ENCODE measurements around the gene C19orf38. TPM values are rescaled to one million over a fixed set of nuclear protein-coding genes. Genes with fewer than 3 reads are reported as not detected.

C19orf38 gene
- total RNA-seq, 1 experiment from 2014 or later, result not detected

DNA sequence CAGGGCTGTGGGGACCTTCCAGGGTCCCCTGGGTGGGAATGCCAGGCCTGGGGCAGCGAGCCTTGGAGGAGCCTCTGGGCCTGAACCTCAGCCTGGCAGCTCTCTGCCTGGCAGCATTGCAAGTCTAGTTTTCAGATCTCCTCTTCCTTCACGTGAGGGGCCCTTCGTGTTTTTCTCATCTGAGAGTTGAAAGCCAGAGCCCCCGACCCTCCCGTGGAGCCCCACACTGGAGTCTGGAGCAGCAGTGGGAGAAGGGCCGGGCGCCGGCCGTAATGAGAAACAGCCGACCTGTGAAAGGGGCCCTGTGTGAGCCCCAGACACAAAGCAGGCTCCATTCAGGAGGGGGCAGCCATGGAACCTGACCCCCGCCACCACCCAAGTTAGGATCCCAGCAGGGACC is 31.5 kb upstream of the C19orf38 start:
- Histone ChIP-seq H3K36me3 (peaks cover 10% of the 10 kb centered on the region), H3K4me1 (no peaks in the 10 kb centered on the region), H3K27me3 (no peaks in the 10 kb centered on the region), H3K9me3 (replicated peaks) (no peaks in the 10 kb centered on the region), H3K4me3 (no peak overlapping the region), H3K27ac (no peak overlapping the region)
- no peak for DNase-seq

DNA sequence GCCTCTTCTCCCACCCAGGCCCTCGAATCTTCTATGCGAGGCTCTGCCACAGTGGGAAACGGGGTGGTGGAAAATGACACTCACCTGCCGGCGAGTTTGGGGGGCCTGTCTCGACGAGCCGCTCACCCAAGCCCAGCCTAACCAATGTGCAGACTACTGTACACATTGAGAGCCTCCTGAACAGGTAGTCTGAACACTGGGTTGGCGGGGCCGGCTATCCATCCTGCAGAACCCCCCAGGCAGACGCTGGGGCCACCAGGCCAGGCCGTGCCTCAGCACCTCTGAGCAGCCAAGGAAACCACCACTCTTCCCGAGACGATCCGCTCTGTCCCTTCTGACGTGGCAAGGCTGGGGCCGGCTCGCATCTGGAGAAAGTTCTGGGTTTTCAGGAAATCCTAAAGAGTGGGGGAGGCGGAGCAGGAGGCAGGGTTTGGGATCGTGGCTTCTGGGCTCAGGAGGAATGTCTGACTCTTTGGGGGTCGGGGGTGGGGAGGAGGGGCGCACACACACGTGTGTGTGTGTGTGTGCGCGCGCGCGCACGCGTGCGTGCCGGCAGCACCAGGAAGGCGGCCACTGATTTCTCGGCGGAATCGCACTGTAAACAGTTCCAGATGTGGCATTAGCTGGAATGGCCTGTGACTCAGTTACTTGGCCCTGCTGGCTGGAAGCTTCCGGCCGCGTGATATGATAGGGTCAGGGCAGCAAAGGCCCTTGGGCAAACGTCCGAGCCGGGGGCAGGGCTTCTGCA is 30.8 kb upstream of the C19orf38 start:
- H3K4me3 ChIP-seq, result no peak overlapping the region
- no peak for DNase-seq

DNA sequence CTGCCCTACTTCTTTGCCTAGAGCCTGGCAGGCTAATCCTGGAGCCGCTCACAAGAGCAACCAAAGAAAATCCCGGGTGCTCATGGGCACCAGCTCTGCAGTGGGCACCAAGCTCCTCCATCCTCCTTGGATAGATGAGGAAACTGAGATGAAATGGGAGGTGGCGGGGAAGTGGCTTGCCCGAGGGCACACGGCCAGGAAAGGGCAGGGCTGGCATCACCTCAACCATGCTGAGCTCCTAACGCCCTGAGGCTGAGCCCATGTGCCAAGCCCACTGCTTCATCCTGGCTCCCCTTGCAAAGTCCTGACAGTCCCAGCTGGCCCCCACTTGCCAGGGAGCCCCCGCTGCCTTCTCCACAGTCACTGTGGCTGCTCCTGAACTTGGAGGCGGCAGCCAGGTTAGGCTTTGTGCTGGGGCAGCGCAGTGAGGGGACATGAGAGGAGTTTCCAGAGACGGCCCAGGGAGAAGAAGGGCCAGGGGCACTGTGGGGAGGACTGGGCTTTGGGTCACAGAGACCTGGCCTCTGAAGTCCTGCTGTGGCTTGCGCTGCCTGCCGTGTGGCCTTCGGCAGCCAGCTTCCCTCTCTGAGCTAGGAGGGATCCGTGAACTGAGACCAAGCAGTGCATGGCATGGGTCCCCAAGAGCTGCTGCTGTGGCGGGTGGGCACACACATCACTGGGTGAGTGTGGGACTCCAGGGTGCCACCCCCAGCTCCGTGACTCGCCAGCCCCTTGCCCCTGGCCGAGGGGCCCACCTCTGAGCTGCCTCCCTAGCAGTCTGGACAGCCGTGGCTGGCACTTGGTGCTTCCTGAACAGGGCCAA is 29.7 kb upstream of the C19orf38 start:
- H3K27ac ChIP-seq, result no peak overlapping the region
- no peak overlapping the region for H3K4me3 ChIP-seq
- no peaks in the 10 kb centered on the region for H3K27me3 ChIP-seq
- DNase-seq, result no peak
- peaks cover 10% of the 10 kb centered on the region for H3K36me3 ChIP-seq
- H3K9me3 ChIP-seq (replicated peaks), result no peaks in the 10 kb centered on the region
- no peaks in the 10 kb centered on the region for H3K4me1 ChIP-seq

More for the DNA sequence above, 30.8 kb upstream of the C19orf38 start:
- H3K27me3 ChIP-seq, result no peaks in the 10 kb centered on the region
- H3K9me3 ChIP-seq (replicated peaks), result no peaks in the 10 kb centered on the region
- no peaks in the 10 kb centered on the region for H3K4me1 ChIP-seq
- H3K36me3 ChIP-seq, result peaks cover 10% of the 10 kb centered on the region
- H3K27ac ChIP-seq, result no peak overlapping the region

- H3K27me3 ChIP-seq, result no peaks in the 10 kb centered on the region
- H3K4me1 ChIP-seq, result no peaks in the 10 kb centered on the region
- no peak overlapping the region for H3K27ac ChIP-seq
Measured at GRCh38 chr19:10819124-10820060, 28.8 kb upstream of the C19orf38 start.

GRCh38 chr19:10820173-10820572 is 28.0 kb upstream of the C19orf38 start:
- H3K4me3 ChIP-seq, result no peak overlapping the region
- no peaks in the 10 kb centered on the region for H3K4me1 ChIP-seq
- no peaks in the 10 kb centered on the region for H3K27me3 ChIP-seq

More at GRCh38 chr19:10819124-10820060, 28.8 kb upstream of the C19orf38 start:
- no peak for DNase-seq
- no peak overlapping the region for H3K4me3 ChIP-seq
- H3K36me3 ChIP-seq, result peaks cover 12% of the 10 kb centered on the region
- H3K9me3 ChIP-seq (replicated peaks), result no peaks in the 10 kb centered on the region

DNA sequence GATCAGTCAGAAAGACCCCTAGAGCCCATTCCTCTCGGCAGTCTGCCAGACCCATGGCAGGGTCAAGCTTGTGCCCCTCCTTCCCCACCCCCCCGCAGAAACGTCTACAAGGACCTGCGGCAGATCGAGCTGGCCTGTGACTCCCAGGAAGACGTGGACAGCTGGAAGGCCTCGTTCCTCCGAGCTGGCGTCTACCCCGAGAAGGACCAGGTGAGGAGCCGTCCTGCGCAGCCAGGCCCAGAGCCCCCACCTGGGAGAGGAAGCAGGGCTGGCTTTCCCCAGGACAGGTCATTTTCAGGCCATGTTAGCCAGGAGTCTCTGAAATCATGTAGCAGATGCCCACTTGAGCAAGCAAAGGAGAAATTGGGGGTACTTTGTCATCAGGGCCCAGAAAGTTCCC is 24.5 kb upstream of the C19orf38 start:
- no peaks in the 10 kb centered on the region for H3K4me1 ChIP-seq
- no peak overlapping the region for H3K27ac ChIP-seq
- H3K36me3 ChIP-seq, result peaks cover 24% of the 10 kb centered on the region
- no peaks in the 10 kb centered on the region for H3K9me3 ChIP-seq (replicated peaks)
- H3K4me3 ChIP-seq, result no peak overlapping the region
- no peak for DNase-seq
- H3K27me3 ChIP-seq, result no peaks in the 10 kb centered on the region

More at GRCh38 chr19:10820173-10820572, 28.0 kb upstream of the C19orf38 start:
- DNase-seq, result no peak
- peaks cover 17% of the 10 kb centered on the region for H3K36me3 ChIP-seq
- H3K27ac ChIP-seq, result no peak overlapping the region
- no peaks in the 10 kb centered on the region for H3K9me3 ChIP-seq (replicated peaks)

GRCh38 chr19:10826231-10826630 is 22.0 kb upstream of the C19orf38 start:
- H3K27ac ChIP-seq, result no peak overlapping the region
- H3K27me3 ChIP-seq, result no peaks in the 10 kb centered on the region
- no peaks in the 10 kb centered on the region for H3K4me1 ChIP-seq
- no peaks in the 10 kb centered on the region for H3K9me3 ChIP-seq (replicated peaks)
- no peak for DNase-seq
- H3K36me3 ChIP-seq, result peaks cover 16% of the 10 kb centered on the region
- H3K4me3 ChIP-seq, result no peak overlapping the region

DNA sequence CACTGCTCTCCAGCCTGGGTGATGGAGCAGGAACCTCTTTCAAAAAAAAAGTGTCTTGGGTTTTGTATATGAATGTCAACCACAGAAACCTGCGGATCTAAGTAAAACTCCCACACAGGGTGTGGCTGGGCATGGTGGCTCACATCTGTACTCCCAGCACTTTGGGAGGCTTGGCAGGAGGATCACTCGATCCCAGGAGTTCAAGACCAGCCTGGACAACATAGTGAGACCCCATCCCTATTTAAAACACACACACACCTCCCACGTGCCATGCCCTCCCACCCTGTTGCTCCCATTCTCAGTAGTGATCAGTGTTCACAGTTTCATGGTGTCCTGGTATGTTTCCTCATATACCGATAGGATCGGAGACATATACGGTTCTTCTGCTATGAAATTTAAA is 21.4 kb upstream of the C19orf38 start:
- no peaks in the 10 kb centered on the region for H3K4me1 ChIP-seq
- DNase-seq, result no peak
- no peaks in the 10 kb centered on the region for H3K9me3 ChIP-seq (replicated peaks)
- peaks cover 16% of the 10 kb centered on the region for H3K36me3 ChIP-seq
- no peak overlapping the region for H3K4me3 ChIP-seq
- H3K27ac ChIP-seq, result no peak overlapping the region
- H3K27me3 ChIP-seq, result no peaks in the 10 kb centered on the region

- Histone ChIP-seq H3K4me3 (no peak overlapping the region), H3K36me3 (peaks cover 28% of the 10 kb centered on the region), H3K9me3 (replicated peaks) (no peaks in the 10 kb centered on the region), H3K27me3 (no peaks in the 10 kb centered on the region), H3K4me1 (no peaks in the 10 kb centered on the region), H3K27ac (no peak overlapping the region)
- DNase-seq, result no peak
Measured at GRCh38 chr19:10828981-10829821, 19.0 kb upstream of the C19orf38 start.

DNA sequence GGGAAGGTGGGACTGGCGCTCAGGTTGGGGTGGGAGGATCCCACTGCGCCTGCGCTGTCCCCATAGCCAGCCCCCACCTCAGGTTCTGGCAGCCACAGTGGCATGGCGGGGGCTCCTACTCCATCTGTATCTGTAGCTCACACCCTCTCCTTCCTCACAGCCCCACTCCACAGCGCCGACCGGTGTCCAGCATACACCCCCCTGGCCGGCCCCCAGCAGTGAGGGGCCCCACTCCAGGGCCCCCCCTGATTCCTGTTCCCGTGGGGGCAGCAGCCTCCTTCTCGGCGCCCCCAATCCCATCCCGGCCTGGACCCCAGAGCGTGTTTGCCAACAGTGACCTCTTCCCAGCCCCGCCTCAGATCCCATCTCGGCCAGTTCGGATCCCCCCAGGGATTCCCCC is 18.2 kb upstream of the C19orf38 start:
- H3K27me3 ChIP-seq, result no peaks in the 10 kb centered on the region
- H3K27ac ChIP-seq, result no peak overlapping the region
- H3K36me3 ChIP-seq, result peaks cover 23% of the 10 kb centered on the region
- H3K4me1 ChIP-seq, result no peaks in the 10 kb centered on the region
- H3K9me3 ChIP-seq (replicated peaks), result no peaks in the 10 kb centered on the region
- DNase-seq, result no peak
- no peak overlapping the region for H3K4me3 ChIP-seq

- no peak for DNase-seq
- Histone ChIP-seq H3K9me3 (replicated peaks) (no peaks in the 10 kb centered on the region), H3K4me3 (no peak overlapping the region), H3K27ac (no peak overlapping the region), H3K4me1 (no peaks in the 10 kb centered on the region), H3K36me3 (peaks cover 22% of the 10 kb centered on the region), H3K27me3 (no peaks in the 10 kb centered on the region)
Measured at GRCh38 chr19:10830370-10830769, 17.8 kb upstream of the C19orf38 start.

- DNase-seq, result no peak
- no peak overlapping the region for H3K27ac ChIP-seq
- H3K9me3 ChIP-seq (replicated peaks), result no peaks in the 10 kb centered on the region
- H3K27me3 ChIP-seq, result no peaks in the 10 kb centered on the region
- H3K4me3 ChIP-seq, result no peak overlapping the region
- H3K36me3 ChIP-seq, result peaks cover 20% of the 10 kb centered on the region
- H3K4me1 ChIP-seq, result no peaks in the 10 kb centered on the region
Measured at GRCh38 chr19:10830931-10831779, 17.1 kb upstream of the C19orf38 start.

All from SJCRH30 (cell line).